ENCODE results near the gene PAGE3.

The PAGE3 gene

GRCh38 chrX:55264816-55265215, at the start of gene PAGE3:
Gene PAGE3, minus strand, starts transcription at chrX:55264916. Its CDS starts 1,013 bp downstream, at chrX:55263903.
- no peak for ATAC-seq

GRCh38 chrX:55312655-55313054, 47.9 kb upstream of the PAGE3 start:
- TF ChIP-seq PPARA (CRISPR knock-in tag; IDR thresholded peaks at IDR 0.05; ENCODE audit: borderline replicate concordance) = no peak
- TF ChIP-seq SNAI2 (CRISPR knock-in tag; IDR thresholded peaks at IDR 0.05) = no peak
- no peak for TF ChIP-seq CSDC2 (CRISPR knock-in tag; IDR thresholded peaks at IDR 0.05)
- no peak for ATAC-seq

More at GRCh38 chrX:55264816-55265215, at the start of gene PAGE3:
- TF ChIP-seq ZFP30 (CRISPR knock-in tag; IDR thresholded peaks at IDR 0.05) (no peak), CSRNP3 (CRISPR knock-in tag; IDR thresholded peaks at IDR 0.05) (no peak), ZNF8 (CRISPR knock-in tag; IDR thresholded peaks at IDR 0.05) (no peak), GLIS3 (CRISPR knock-in tag; IDR thresholded peaks at IDR 0.05) (no peak), ZC3H10 (CRISPR knock-in tag; IDR thresholded peaks at IDR 0.05) (no peak), ESRRG (CRISPR knock-in tag; IDR thresholded peaks at IDR 0.05) (no peak), ARNTL (CRISPR knock-in tag; IDR thresholded peaks at IDR 0.05; ENCODE audit: borderline replicate concordance, low read depth) (no peak), CSDC2 (CRISPR knock-in tag; IDR thresholded peaks at IDR 0.05) (no peak), BACH2 (CRISPR knock-in tag; IDR thresholded peaks at IDR 0.05; ENCODE audit: borderline replicate concordance) (no peak), ZFP3 (CRISPR knock-in tag; IDR thresholded peaks at IDR 0.05) (no peak), ZNF70 (CRISPR knock-in tag; IDR thresholded peaks at IDR 0.05) (no peak), PPARA (CRISPR knock-in tag; IDR thresholded peaks at IDR 0.05; ENCODE audit: borderline replicate concordance) (no peak), TCF4 (CRISPR knock-in tag; IDR thresholded peaks at IDR 0.05; ENCODE audit: borderline replicate concordance) (no peak), TSHZ2 (CRISPR knock-in tag; IDR thresholded peaks at IDR 0.05) (no peak), TOX (CRISPR knock-in tag; IDR thresholded peaks at IDR 0.05; ENCODE audit: borderline replicate concordance) (no peak), ZNF565 (CRISPR knock-in tag; conservative IDR thresholded peaks at IDR 0.05; ENCODE audit: low read depth) (no peak)

GRCh38 chrX:55290963-55291362, 26.2 kb upstream of the PAGE3 start:
- ATAC-seq = no peak
- no peak for TF ChIP-seq PPARA (CRISPR knock-in tag; IDR thresholded peaks at IDR 0.05; ENCODE audit: borderline replicate concordance)
- TF ChIP-seq CREB5 (CRISPR knock-in tag; IDR thresholded peaks at IDR 0.05; ENCODE audit: low read depth) = no peak
- TF ChIP-seq RARB (CRISPR knock-in tag; IDR thresholded peaks at IDR 0.05) = no peak
- TF ChIP-seq POU6F1 (CRISPR knock-in tag; IDR thresholded peaks at IDR 0.05; ENCODE audit: borderline replicate concordance, low read depth) = no peak
- TF ChIP-seq ZFP3 (CRISPR knock-in tag; IDR thresholded peaks at IDR 0.05) = no peak
- no peak for TF ChIP-seq CSRNP3 (CRISPR knock-in tag; IDR thresholded peaks at IDR 0.05)
- TF ChIP-seq ZFP30 (CRISPR knock-in tag; IDR thresholded peaks at IDR 0.05) = no peak
- TF ChIP-seq TOX (CRISPR knock-in tag; IDR thresholded peaks at IDR 0.05; ENCODE audit: borderline replicate concordance) = no peak
- no peak for TF ChIP-seq ZNF565 (CRISPR knock-in tag; conservative IDR thresholded peaks at IDR 0.05; ENCODE audit: low read depth)
- TF ChIP-seq ZNF8 (CRISPR knock-in tag; IDR thresholded peaks at IDR 0.05) = no peak
- no peak for TF ChIP-seq ESRRG (CRISPR knock-in tag; IDR thresholded peaks at IDR 0.05)
- TF ChIP-seq SNAI2 (CRISPR knock-in tag; IDR thresholded peaks at IDR 0.05) = no peak
- TF ChIP-seq CSDC2 (CRISPR knock-in tag; IDR thresholded peaks at IDR 0.05) = no peak
